HG02884 (cell line): ENCODE data around the gene CAPN1.

Source experiments
- ATAC-seq: cut with Tn5 transposase; IDR thresholded peaks from one replicate; pipeline ENCODE4 v1.9.1; 2021; ENCODE audit warnings: mild to moderate bottlenecking, moderate library complexity; ENCODE audit not compliant: unreplicated experiment

CAPN1 gene

DNA sequence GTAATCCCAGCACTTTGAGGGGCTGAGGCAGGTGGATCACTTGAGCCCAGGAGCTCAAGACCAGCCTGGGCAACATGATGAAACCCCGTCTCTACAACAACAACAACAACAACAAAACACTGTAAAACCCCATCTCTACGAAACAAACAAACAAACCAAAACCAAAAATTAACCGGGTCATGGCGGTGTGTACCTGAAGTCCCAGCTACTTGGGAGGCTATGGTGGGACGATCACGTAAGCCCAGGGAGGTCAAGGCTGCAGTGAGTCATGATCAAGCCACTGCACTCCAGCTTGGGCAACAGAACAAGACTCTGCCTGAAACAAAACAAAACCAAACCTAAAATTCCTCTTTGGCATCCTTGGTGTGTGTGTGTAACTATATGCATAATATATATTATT, 73.0 kb downstream of the CAPN1 start:
- no peak for ATAC-seq

DNA sequence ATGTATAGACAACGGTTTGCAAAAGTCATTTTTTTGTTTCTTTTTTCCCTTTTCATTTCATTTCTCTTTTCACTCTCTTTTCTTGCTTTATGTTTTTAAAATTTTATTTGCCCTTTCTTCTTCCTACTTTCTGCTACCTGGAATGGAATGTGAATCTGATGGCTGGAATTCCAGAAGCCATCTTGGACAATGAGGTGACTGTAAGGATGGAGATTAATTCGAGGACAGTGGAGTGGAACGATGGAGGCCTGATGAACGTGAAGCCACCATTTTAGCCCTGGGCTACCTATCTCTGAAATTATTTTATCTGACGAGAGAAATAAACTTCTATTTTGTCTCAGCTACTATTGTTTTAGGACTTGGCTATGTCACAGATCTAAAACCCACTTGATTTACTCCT, 77.3 kb downstream of the CAPN1 start:
- ATAC-seq = no peak

DNA sequence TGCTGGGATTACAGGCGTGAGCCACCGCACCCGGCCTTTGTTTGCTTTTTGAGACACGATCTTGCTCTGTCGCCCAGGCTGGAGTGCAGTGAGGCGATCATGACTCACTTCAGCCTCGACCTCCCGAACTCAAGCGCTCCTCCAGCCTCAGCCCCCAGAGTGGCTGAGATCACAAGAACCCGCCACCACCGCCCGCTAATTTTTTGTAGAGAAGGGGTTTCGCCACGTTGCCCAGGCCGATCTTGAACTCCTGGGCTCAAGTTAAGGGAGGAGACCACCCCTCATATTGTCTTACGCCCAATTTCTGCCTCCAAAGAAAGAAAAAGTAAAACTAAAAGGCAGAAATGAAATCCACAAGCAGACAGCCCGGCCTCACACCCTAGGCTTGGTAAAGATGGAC, 78.6 kb downstream of the CAPN1 start:
- ATAC-seq = no peak

DNA sequence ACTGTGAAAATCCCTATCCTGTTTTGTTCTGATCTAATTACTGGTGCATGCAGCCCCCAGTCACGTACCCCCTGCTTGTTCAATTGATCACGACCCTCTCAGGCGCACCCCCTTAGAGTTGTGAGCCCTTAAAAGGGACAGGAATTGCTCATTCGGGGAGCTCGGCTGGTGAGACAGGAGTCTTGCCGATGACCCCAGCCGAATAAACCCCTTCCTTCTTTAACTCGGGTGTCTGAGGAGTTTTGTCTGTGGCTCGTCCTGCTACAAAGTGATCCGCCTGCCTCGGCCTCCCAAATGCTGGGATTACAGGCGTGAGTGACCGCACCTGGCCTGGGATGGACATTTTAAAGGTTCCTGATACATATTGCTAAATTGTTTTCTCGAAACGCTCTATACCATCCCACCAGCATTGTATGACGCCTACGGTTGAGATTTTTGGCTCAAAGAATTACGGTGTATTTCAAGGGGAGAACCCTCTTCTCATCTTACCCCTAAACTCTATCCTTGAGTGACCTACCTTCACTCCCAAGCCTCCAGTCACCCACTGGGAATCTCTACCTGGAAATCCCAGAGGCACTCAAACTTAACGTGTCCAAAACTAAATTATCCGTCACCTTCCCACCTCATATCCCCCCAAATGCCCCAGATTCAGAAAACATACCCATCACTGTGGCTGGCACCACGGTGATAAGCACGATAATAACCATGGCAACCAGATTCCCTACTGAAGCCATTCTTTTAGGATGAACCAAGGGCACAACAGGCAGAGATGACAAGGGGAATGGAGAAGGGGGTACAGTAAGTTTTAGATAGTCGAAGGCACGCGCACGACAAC, 79.2 kb downstream of the CAPN1 start:
- no peak for ATAC-seq
